Measurements from ENCODE around the gene PRODH.

Gene PRODH

GRCh38 chr22:18969158-18969942, 33.3 kb upstream of the PRODH start:
- in situ Hi-C loops (cut with MboI; ENCODE audit: low sequenced_read_pairs), result loop anchor here (25.0 kb wide), 2 partner anchors 493 to 843 kb away; no protein-coding TSS in a partner anchor

- in situ Hi-C loops (cut with MboI; ENCODE audit: low sequenced_read_pairs), result loop anchor here (25.0 kb wide), 2 partner anchors 494 to 844 kb away; no protein-coding TSS in a partner anchor
Measured at GRCh38 chr22:18968011-18968749, 32.1 kb upstream of the PRODH start.

- in situ Hi-C loops (cut with MboI; ENCODE audit: low sequenced_read_pairs), result loop anchor here (25.0 kb wide), 2 partner anchors 495 to 845 kb away; no protein-coding TSS in a partner anchor
Measured at GRCh38 chr22:18967391-18968010, 31.4 kb upstream of the PRODH start.

GRCh38 chr22:18966748-18967147, 30.7 kb upstream of the PRODH start:
- in situ Hi-C loops (cut with MboI; ENCODE audit: low sequenced_read_pairs), result loop anchor here (25.0 kb wide), 2 partner anchors 496 to 846 kb away; no protein-coding TSS in a partner anchor

GRCh38 chr22:18965526-18966421, 29.7 kb upstream of the PRODH start:
- in situ Hi-C loops (cut with MboI; ENCODE audit: low sequenced_read_pairs), result loop anchor here (25.0 kb wide), 2 partner anchors 497 to 847 kb away; no protein-coding TSS in a partner anchor

- in situ Hi-C loops (cut with MboI; ENCODE audit: low sequenced_read_pairs), result loop anchor here (25.0 kb wide), 2 partner anchors 498 to 848 kb away; no protein-coding TSS in a partner anchor
Measured at GRCh38 chr22:18964501-18965265, 28.6 kb upstream of the PRODH start.

- in situ Hi-C loops (cut with MboI; ENCODE audit: low sequenced_read_pairs), result loop anchor here (25.0 kb wide), 2 partner anchors 498 to 848 kb away; no protein-coding TSS in a partner anchor
Measured at GRCh38 chr22:18964051-18964450, 28.0 kb upstream of the PRODH start.

GRCh38 chr22:18962308-18962635, 26.2 kb upstream of the PRODH start:
- in situ Hi-C loops (cut with MboI; ENCODE audit: low sequenced_read_pairs), result loop anchor here (25.0 kb wide), 2 partner anchors 500 to 850 kb away; no protein-coding TSS in a partner anchor

- in situ Hi-C loops (cut with MboI; ENCODE audit: low sequenced_read_pairs), result loop anchor here (25.0 kb wide), 2 partner anchors 501 to 851 kb away; no protein-coding TSS in a partner anchor
Measured at GRCh38 chr22:18961632-18962307, 25.7 kb upstream of the PRODH start.

- in situ Hi-C loops (cut with MboI; ENCODE audit: low sequenced_read_pairs), result loop anchor here (25.0 kb wide), 2 partner anchors 501 to 851 kb away; no protein-coding TSS in a partner anchor
Measured at GRCh38 chr22:18961201-18961600, 25.1 kb upstream of the PRODH start.

GRCh38 chr22:18960166-18960820, 24.2 kb upstream of the PRODH start:
- in situ Hi-C loops (cut with MboI; ENCODE audit: low sequenced_read_pairs), result loop anchor here (25.0 kb wide), 2 partner anchors 502 to 852 kb away; no protein-coding TSS in a partner anchor

GRCh38 chr22:18959741-18960140, 23.6 kb upstream of the PRODH start:
- in situ Hi-C loops (cut with MboI; ENCODE audit: low sequenced_read_pairs), result loop anchor here (25.0 kb wide), 2 partner anchors 503 to 853 kb away; no protein-coding TSS in a partner anchor

- in situ Hi-C loops (cut with MboI; ENCODE audit: low sequenced_read_pairs), result loop anchor here (25.0 kb wide), 2 partner anchors 503 to 853 kb away; no protein-coding TSS in a partner anchor
Measured at GRCh38 chr22:18959266-18959665, 23.2 kb upstream of the PRODH start.

GRCh38 chr22:18958738-18959137, 22.6 kb upstream of the PRODH start:
- in situ Hi-C loops (cut with MboI; ENCODE audit: low sequenced_read_pairs), result loop anchor here (25.0 kb wide), 2 partner anchors 504 to 854 kb away; no protein-coding TSS in a partner anchor

- in situ Hi-C loops (cut with MboI; ENCODE audit: low sequenced_read_pairs), result loop anchor here (25.0 kb wide), 2 partner anchors 504 to 854 kb away; no protein-coding TSS in a partner anchor
Measured at GRCh38 chr22:18958321-18958705, 22.2 kb upstream of the PRODH start.

GRCh38 chr22:18957621-18958320, 21.7 kb upstream of the PRODH start:
- in situ Hi-C loops (cut with MboI; ENCODE audit: low sequenced_read_pairs), result loop anchor here (25.0 kb wide), 2 partner anchors 505 to 855 kb away; no protein-coding TSS in a partner anchor

- in situ Hi-C loops (cut with MboI; ENCODE audit: low sequenced_read_pairs), result loop anchor here (25.0 kb wide), 2 partner anchors 505 to 855 kb away; no protein-coding TSS in a partner anchor
Measured at GRCh38 chr22:18956956-18957355, 20.9 kb upstream of the PRODH start.

All from HL-60/S4 (cell line).